WTC11 (cell line): ENCODE results near the gene FAM169A. TPM values are rescaled to one million over a fixed set of nuclear protein-coding genes. Genes with fewer than 3 reads are reported as not detected.

Experiments used
- ATAC-seq: fragments of 200-7000 bp; cut with Tn5 transposase; 2 replicates; pipeline ENCODE4 v1.10.0; 2021; ENCODE audit warnings: mild to moderate bottlenecking, moderate library complexity
- CTCF ChIA-PET: fragments of 300-600 bp; sonication (Branson Sonifier 250); formaldehyde crosslinking; loops from one replicate; lab custom pipeline; 2021; ENCODE audit warnings: antibody characterized with exemption; lab: Charles Lee
- POLR2A ChIA-PET: fragments of 350-600 bp; sonication (Branson Sonifier 250); formaldehyde crosslinking; loops from one replicate; lab custom pipeline; 2021; ENCODE audit warnings: antibody characterized with exemption; lab: Charles Lee
- DNase-seq: peaks from one replicate; pipeline ENCODE4 v3.0.0; 2021; ENCODE audit warnings: low spot score
- H3K27ac Mint-ChIP-seq: 2 replicates; pipeline ENCODE4 v1.8.0; 2021; ENCODE audit warnings: mixed read lengths
- H3K27me3 Mint-ChIP-seq: 2 replicates; pipeline ENCODE4 v1.8.0; 2021; ENCODE audit warnings: low read depth, mild to moderate bottlenecking, moderate library complexity, mixed read lengths
- H3K36me3 Mint-ChIP-seq: 2 replicates; pipeline ENCODE4 v1.8.0; 2021; ENCODE audit warnings: mixed read lengths
- H3K4me1 Mint-ChIP-seq: 2 replicates; pipeline ENCODE4 v1.8.0; 2022; ENCODE audit warnings: mixed read lengths
- H3K4me3 Mint-ChIP-seq: 2 replicates; pipeline ENCODE4 v1.8.0; 2021; ENCODE audit warnings: mild to moderate bottlenecking, moderate library complexity, mixed read lengths
- H3K9me3 Mint-ChIP-seq: 2 replicates; pipeline ENCODE4 v1.8.0; 2021; ENCODE audit warnings: mixed read lengths
- AR ChIP-seq: fragments of 250-450 bp; sonication (Bioruptor Pico); IDR thresholded peaks from 2 replicates; pipeline ENCODE4 v1.9.0; 2021; ENCODE audit warnings: mild to moderate bottlenecking
- ATF3 ChIP-seq: sonication (generic); formaldehyde crosslinking; conservative IDR thresholded peaks from 2 replicates; pipeline ENCODE4 v1.8.1; 2022; ENCODE audit warnings: mild to moderate bottlenecking, missing genetic modification reagents
- CREB1 ChIP-seq: sonication (generic); formaldehyde crosslinking; IDR thresholded peaks from 2 replicates; pipeline ENCODE4 v1.8.0; 2023; ENCODE audit warnings: mild to moderate bottlenecking, missing genetic modification reagents
- CREM ChIP-seq: sonication (generic); formaldehyde crosslinking; IDR thresholded peaks from 2 replicates; pipeline ENCODE4 v1.8.1; 2022; ENCODE audit warnings: mild to moderate bottlenecking, missing genetic modification reagents, moderate library complexity
- E2F4 ChIP-seq: sonication (generic); formaldehyde crosslinking; IDR thresholded peaks from 2 replicates; pipeline ENCODE4 v1.8.1; 2022; ENCODE audit warnings: low read depth, mild to moderate bottlenecking, moderate library complexity, missing genetic modification reagents, borderline replicate concordance
- ELF4 ChIP-seq: sonication (generic); formaldehyde crosslinking; IDR thresholded peaks from 2 replicates; pipeline ENCODE4 v1.8.1; 2022; ENCODE audit warnings: low read depth, mild to moderate bottlenecking, moderate library complexity, missing genetic modification reagents
- EMX1 ChIP-seq: fragments of 250-450 bp; sonication (Bioruptor Pico); IDR thresholded peaks from 2 replicates; pipeline ENCODE4 v1.8.0; 2021; ENCODE audit warnings: mild to moderate bottlenecking
- ESRRA ChIP-seq: sonication (generic); formaldehyde crosslinking; IDR thresholded peaks from 2 replicates; pipeline ENCODE4 v1.8.1; 2022; ENCODE audit warnings: mild to moderate bottlenecking, missing genetic modification reagents, borderline replicate concordance
- ETV6 ChIP-seq: sonication (generic); formaldehyde crosslinking; IDR thresholded peaks from 2 replicates; pipeline ENCODE4 v1.8.1; 2022; ENCODE audit warnings: mild to moderate bottlenecking, missing genetic modification reagents
- HMGXB4 ChIP-seq: sonication (generic); formaldehyde crosslinking; IDR thresholded peaks from 2 replicates; pipeline ENCODE4 v1.8.1; 2023; ENCODE audit warnings: mild to moderate bottlenecking, moderate library complexity, missing genetic modification reagents
- IRF2 ChIP-seq: sonication (generic); formaldehyde crosslinking; IDR thresholded peaks from 2 replicates; pipeline ENCODE4 v1.8.0; 2022; ENCODE audit warnings: low read depth, missing genetic modification reagents, borderline replicate concordance
- MAX ChIP-seq: sonication (generic); formaldehyde crosslinking; IDR thresholded peaks from 2 replicates; pipeline ENCODE4 v1.8.0; 2022; ENCODE audit warnings: mild to moderate bottlenecking, missing genetic modification reagents
- RELA ChIP-seq: sonication (generic); formaldehyde crosslinking; IDR thresholded peaks from 2 replicates; pipeline ENCODE4 v1.8.1; 2022; ENCODE audit warnings: missing genetic modification reagents, mild to moderate bottlenecking, borderline replicate concordance
- TEAD1 ChIP-seq: sonication (generic); formaldehyde crosslinking; IDR thresholded peaks from 2 replicates; pipeline ENCODE4 v1.8.0; 2022; ENCODE audit warnings: mild to moderate bottlenecking, missing genetic modification reagents
- USF1 ChIP-seq: sonication (generic); formaldehyde crosslinking; IDR thresholded peaks from 2 replicates; pipeline ENCODE4 v1.8.0; 2022; ENCODE audit warnings: mild to moderate bottlenecking, missing genetic modification reagents
- ZNF138 ChIP-seq: sonication (generic); formaldehyde crosslinking; conservative IDR thresholded peaks from 2 replicates; pipeline ENCODE4 v1.8.1; 2022; ENCODE audit warnings: mild to moderate bottlenecking, moderate library complexity, missing genetic modification reagents
- ZNF281 ChIP-seq: sonication (generic); formaldehyde crosslinking; IDR thresholded peaks from 2 replicates; pipeline ENCODE4 v1.8.0; 2023; ENCODE audit warnings: mild to moderate bottlenecking, missing genetic modification reagents
- ZNF317 ChIP-seq: sonication (generic); formaldehyde crosslinking; IDR thresholded peaks from 2 replicates; pipeline ENCODE4 v1.8.1; 2023; ENCODE audit warnings: low read depth, mild to moderate bottlenecking, moderate library complexity, missing genetic modification reagents, borderline replicate concordance
- ZNF532 ChIP-seq: fragments of 250-450 bp; sonication (Bioruptor Pico); IDR thresholded peaks from 2 replicates; pipeline ENCODE4 v1.9.0; 2021; ENCODE audit warnings: mild to moderate bottlenecking, borderline replicate concordance
- total RNA-seq: library from RNA; stranded (reverse); gene quantifications from 3 replicates; pipeline ENCODE4 v1.2.3, GENCODE V29; 2021

Gene FAM169A
- total RNA-seq, 1 experiment from 2014 or later = 69.1 TPM

- TF ChIP-seq ZNF532 (CRISPR knock-in tag) (no peak), ATF3 (CRISPR knock-in tag) (no peak), ESRRA (no peak), ZNF281 (CRISPR knock-in tag) (no peak), EMX1 (CRISPR knock-in tag) (no peak), CREM (CRISPR knock-in tag) (no peak), ZNF138 (no peak), CREB1 (no peak), RELA (CRISPR knock-in tag) (no peak), HMGXB4 (no peak)
- TF ChIP-seq, all 79 proteins: peak for 0
Observed at GRCh38 chr5:74787424-74787823, 78.8 kb downstream of the FAM169A start (continued).

- H3K4me1 Mint-ChIP-seq = no peaks in the 10 kb centered on the region
- DNase-seq (no peak), ATAC-seq (no peak)
- ChIA-PET POLR2A (no interaction called here), CTCF (no interaction called here)
- peaks cover 75% of the 10 kb centered on the region for H3K36me3 Mint-ChIP-seq
- peak overlapping the region; percentile 44; the same call in 1 of the 2 replicates for H3K27ac Mint-ChIP-seq
- no peak for TF ChIP-seq ZNF317
- TF ChIP-seq MAX (CRISPR knock-in tag) = no peak
- TF ChIP-seq TEAD1 (CRISPR knock-in tag) = no peak
- TF ChIP-seq RELA (CRISPR knock-in tag) = no peak
- no peak for TF ChIP-seq ATF3 (CRISPR knock-in tag)
- TF ChIP-seq USF1 (CRISPR knock-in tag) = no peak
- no peak for TF ChIP-seq HMGXB4
- no peak for TF ChIP-seq IRF2 (CRISPR knock-in tag)
- TF ChIP-seq ETV6 (CRISPR knock-in tag) = no peak
- TF ChIP-seq E2F4 (CRISPR knock-in tag) = no peak
- TF ChIP-seq ELF4 = no peak
- TF ChIP-seq AR (CRISPR knock-in tag) = no peak
- H3K4me3 Mint-ChIP-seq = no peak overlapping the region
- H3K9me3 Mint-ChIP-seq = no peaks in the 10 kb centered on the region; the same call in 1 of the 2 replicates
- H3K27me3 Mint-ChIP-seq = no peaks in the 10 kb centered on the region
Observed at GRCh38 chr5:74786851-74787250, 79.3 kb downstream of the FAM169A start.
